Stimulated activated CD4-positive, alpha-beta T cell treated with anti-CD3 and anti-CD28 coated beads, Interleukin-4, amount 100 ng/mL, for 24 hours (primary cell): ENCODE results near the gene PKP4.
"Not testable (repeated sequence)": the region's sequence is repeated elsewhere in the genome, so short reads cannot be mapped to it uniquely, and the experiment has no call there.

Experiments
- DNase-seq: peaks from one replicate; pipeline ENCODE4 v3.0.0-alpha.2; 2020

The PKP4 gene

GRCh38 chr2:158467248-158467647, 10.5 kb downstream of the PKP4 start:
- DNase-seq, result no peak

DNA sequence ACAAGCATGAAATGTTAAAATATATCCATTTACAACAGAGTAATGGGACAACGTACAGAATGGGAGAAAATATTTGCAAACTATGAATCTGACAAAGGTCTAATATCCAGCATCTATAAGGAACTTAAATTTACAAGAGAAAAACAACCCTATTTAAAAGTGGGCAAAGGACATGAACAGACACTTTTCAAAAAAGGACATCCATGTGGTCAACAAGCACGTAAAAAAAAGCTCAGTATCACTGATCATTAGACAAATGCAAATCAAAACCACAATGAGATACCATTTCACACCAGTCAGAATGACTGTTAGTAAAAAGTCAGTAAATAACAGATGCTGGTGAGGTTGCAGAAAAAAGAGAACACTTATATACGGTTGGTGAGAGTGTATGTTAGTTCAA, 16.1 kb downstream of the PKP4 start:
- DNase-seq, result not testable (repeated sequence)

DNA sequence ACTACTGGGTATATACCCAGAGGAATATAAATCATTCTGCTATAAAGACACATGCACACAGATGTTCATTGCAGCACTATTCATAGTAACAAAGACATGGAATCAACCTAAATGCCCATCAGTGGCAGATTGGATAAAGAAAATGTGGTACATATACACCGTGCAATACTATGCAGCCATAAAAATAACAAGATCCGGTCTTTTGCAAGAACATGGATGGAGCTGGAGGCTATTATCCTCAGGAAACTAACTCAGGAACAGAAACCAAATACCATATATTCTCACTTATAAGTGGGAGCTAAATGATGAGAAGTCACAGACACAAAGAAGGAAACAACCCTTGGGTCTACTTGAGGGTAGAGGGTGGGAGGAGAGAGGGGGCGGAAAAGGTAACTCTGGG, 16.5 kb downstream of the PKP4 start:
- not testable (repeated sequence) for DNase-seq

- DNase-seq, result no peak
These were observed 17.1 kb downstream of the PKP4 start for GRCh38 chr2:158473719-158474392.

GRCh38 chr2:158474526-158475011, 17.8 kb downstream of the PKP4 start:
- not testable (repeated sequence) for DNase-seq

GRCh38 chr2:158477202-158477601, 20.4 kb downstream of the PKP4 start:
- no peak for DNase-seq

DNA sequence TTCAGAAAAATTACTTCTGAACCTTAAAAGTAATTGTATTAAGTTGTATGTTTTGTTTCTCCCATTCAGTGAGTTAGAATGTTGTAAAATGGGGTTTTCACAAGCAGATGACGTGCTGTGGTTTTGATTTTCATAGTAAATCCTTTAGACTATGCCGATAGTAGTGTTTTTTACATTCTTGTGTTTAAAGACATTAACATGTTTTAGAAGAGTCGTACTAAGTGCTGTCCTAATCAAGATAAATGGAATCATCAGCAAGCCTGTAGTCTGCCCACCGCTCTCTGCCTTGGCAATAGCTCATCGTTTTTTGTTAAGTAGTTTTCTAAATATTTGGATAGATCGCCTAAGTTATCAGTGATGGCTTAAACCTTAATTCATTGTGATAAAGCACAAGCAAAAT, 21.5 kb downstream of the PKP4 start:
- DNase-seq, result no peak

DNA sequence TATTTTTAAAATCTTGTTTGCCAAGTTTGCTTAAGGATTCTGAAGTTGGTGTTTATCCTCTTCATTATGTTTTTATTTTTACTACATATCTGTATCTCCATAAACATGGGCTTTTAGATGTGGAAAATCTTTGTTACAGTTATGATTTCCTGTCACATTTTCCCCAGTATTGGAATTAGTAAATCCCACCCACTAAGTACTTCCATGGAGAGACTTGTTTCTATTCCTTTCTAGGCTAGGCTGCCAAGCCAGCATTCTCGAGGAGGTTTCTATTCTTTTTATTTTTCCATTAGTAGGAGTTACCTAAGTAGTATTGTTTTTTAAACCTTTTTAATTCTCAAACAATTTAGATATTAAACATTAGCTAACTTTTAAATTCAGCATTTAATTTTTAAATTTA, 22.1 kb downstream of the PKP4 start:
- DNase-seq, result no peak

GRCh38 chr2:158481116-158481515, 24.4 kb downstream of the PKP4 start:
- no peak for DNase-seq

DNA sequence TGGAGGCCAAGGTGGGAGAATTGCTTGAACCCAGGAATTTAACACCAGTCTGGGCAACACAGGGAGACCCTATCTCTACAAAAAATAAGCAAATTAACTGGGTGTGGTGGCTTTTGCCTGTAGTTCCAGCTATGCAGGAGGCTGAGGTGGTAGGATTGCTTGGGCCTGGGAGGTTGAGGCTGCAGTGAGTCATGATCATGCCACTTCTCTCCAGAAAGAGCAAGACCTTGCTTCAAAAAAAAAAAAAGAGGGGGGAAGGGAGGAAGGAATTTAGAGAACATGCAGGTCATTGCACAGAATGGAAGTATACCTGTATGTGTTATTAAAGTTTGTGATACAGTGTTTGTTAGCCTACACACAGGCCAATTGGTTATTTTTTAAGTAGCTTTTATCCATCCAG, 25.8 kb downstream of the PKP4 start:
- no peak for DNase-seq

DNA sequence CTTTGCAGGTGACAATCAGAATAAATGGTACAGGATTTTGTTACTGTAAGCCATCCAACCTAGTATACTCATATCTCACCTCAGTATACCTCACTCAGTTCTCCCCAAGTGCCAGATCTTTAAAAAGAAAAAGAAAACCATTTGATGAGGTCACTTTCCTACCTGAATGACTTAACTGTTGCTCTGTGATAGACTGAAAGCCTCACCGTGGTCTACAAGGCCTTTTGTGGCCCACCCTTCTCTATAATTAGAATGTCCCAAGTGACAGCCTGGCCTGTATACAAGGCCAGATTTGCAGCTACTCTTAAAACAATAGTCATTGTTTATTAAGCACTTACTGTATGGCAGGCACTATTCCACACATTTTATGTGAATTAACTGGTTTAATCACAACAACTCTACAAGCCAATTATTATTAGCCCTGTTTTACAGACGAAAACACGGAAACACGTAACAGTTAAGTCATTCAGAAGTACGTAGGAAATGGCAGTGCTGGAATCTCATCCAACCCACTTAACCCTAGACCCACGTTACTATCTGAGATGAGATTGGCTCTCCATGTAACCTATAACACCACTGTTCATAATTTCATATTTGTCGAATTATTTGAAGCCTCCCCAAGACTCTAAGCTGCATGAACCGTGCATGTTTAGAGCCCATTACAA, 28.3 kb downstream of the PKP4 start:
- DNase-seq, result no peak

- no peak for DNase-seq
These were observed 29.6 kb downstream of the PKP4 start for GRCh38 chr2:158486150-158486969.

- no peak for DNase-seq
These were observed 30.2 kb downstream of the PKP4 start for GRCh38 chr2:158486970-158487325.

- no peak for DNase-seq
These were observed 30.7 kb downstream of the PKP4 start for GRCh38 chr2:158487419-158487818.

DNA sequence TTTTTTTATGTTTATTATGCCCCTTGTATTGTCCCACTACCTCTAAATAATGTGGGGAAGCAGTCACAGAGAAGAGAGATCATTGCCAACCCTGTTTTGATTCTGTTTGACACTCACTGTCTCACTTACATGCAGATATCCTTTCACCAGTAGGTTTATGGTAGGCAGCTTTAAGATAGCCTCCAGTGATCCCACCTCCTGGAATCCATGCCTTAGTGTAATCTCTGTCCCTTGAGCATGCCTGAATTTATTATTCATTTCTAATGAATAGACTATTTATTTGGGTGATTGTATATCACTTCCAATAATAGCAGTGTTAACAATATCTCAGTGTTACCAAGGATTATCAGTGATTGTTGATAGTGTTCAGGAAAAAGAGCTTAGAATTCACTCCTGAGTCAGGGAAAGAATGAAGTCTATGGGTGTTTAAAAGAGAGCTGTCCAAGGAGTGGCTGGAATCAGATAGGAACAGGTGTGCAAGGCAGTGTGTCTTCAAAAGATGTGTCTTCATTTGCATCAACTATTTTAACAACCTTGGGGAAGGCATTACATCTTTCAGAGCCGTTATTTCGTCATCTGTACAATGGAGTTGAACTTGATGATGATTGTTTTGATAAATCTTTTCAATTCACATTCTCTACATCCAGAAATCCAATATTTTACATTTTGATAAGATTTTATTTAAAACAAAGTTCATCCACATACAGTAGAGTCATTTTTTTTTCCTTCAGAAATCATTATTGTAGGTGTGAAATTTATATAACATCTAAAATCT, 31.9 kb downstream of the PKP4 start:
- DNase-seq, result no peak

DNA sequence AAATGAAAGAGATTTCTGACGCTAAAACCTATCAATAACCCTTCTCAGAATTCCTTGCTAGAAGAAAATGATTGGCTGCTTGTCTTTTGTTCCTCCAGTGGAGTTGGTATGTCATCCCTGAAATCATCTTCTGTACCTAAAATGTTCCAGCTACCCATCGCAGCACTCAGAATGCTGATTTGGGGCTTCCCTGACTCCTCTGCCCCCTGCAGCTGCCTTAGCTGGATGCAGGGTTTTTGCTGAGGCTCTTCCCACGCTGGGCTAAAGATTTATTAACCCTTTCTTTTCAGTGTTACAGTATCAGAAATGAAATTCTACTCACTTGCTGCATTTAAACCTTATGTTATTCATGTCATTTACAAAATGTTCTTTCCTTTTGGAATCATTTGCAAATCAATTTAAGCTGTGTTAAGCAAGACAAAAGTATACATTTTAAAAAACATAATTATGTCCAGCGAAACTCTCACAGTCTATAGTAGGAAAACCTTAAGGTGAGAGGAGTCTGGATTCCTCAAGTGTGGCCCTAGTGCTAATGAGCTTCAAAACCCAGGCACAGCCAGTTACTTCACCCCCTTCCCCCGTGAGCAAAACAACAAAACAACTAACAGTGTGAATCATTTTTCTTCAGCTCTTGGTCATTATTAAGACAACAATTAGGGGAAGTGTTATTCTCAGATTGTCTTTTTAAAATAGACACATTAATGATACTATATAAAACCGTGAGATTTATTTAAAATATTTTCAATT, 32.8 kb downstream of the PKP4 start:
- no peak for DNase-seq

DNA sequence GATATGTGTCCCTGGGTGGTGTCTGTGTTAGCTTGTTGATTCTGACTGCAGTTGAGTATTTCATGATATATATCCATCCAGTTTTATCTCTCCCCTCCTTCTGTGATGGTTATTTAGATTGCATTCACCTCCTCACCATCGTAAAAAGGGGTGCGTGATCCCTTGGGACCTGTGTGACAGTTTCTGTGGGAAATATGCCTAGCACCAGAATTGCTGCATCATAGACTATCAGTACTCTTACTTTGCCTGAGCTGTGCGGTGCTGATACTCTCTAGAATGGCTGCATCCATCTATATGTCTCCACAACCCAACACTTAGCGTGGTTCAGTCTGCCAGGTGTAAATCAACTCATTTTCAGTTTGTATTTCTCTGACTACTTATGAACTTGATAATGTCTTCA, 34.3 kb downstream of the PKP4 start:
- DNase-seq, result no peak

- DNase-seq, result no peak
These were observed 36.7 kb downstream of the PKP4 start for GRCh38 chr2:158493458-158493857.

DNA sequence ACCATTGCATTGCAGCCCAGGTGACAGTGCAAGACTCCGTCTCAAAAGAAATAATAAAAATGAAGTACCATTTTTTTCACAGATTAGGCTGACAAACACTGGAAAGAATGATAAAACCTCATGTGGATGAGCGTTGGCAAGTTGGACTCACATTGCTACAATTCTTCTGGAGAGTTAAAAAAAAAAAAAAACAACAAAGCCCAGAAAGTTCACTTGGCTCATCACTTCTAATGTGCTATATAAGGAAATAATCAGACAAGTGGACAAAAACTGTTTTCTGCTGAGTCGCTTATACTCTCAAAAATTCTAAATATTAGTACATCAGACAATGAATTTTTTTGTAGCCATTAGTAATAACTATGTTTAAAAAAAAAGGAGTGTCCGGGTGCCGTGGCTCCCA, 38.4 kb downstream of the PKP4 start:
- DNase-seq, result no peak

- DNase-seq, result no peak
These were observed 40.2 kb downstream of the PKP4 start for GRCh38 chr2:158496986-158497385.

- DNase-seq, result no peak
These were observed 40.7 kb downstream of the PKP4 start for GRCh38 chr2:158497486-158497885.

DNA sequence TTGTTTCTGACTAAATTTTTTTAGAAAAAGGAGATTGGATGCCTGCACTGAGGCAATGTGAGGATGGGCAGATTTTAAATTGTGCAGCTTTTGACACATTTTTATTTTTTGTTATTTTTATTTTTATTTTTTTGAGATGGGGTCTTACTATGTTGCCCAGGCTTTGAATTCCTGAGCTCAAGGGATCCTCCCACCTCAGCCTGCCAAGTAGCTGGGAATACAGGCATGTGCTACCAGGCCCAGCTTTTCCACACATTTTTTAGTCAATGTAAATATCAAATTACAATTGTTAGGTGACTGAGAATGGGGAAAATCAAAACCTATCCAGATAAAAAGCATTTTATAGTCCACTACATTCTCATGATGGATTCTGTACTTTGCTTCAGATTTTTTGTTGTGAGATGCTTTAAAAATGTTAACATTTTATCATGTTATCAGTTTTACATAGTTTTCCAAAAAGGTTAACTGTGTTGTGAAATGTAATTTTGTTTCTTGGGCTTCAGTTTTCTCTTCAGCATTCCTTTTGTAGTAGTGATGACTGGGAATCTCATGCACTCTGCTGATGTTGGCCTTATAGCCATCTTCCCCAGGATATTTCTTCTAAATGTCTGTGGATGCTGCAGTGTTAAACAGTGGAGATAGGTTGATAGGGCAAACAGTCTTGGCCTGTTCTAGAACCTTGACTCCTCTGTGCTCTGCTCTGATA, 41.4 kb downstream of the PKP4 start:
- DNase-seq, result no peak
